LNCAP (cell line): ENCODE data around the gene TTC28.

Experiments used
- TF ChIP-seq, protein P1 (sequence below): fragments of 450-650 bp; IDR thresholded peaks from 2 replicates; pipeline ENCODE4 v1.5.1; 2017; ENCODE audit warnings: mild to moderate bottlenecking

Gene TTC28

DNA sequence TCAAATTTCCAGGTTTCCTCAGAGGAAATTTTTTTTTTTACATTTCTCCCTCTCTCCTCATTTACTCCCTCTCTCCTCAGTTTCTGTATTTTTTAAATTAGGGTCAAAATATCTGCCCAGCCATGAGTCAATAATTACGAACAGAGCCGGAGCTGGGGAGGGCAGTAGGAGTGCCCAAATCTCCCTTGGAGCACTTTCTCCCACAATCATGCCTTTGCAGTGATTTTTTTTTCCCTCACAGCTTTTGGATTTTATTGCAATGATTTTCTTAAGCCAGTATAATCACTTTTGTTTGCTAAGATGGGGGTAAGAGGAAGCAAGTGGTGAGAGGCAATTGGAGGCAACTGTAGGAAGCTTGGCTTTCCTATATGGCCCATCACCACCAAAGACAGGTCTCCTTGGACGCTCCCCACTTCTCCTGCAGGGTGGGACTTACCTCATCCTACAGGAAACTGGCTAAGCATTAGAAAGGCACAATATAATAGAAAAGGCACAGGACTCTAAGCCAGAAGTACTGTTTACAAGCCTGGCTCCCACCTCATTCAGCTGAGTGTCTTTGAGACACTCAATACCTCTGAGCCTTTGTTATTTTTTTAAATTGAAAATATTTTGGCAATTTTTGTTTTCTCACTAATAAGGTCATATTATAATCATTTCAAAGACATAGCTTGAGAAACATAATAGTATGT, 568.0 kb downstream of the TTC28 start:
- TF ChIP-seq, protein P1, sequence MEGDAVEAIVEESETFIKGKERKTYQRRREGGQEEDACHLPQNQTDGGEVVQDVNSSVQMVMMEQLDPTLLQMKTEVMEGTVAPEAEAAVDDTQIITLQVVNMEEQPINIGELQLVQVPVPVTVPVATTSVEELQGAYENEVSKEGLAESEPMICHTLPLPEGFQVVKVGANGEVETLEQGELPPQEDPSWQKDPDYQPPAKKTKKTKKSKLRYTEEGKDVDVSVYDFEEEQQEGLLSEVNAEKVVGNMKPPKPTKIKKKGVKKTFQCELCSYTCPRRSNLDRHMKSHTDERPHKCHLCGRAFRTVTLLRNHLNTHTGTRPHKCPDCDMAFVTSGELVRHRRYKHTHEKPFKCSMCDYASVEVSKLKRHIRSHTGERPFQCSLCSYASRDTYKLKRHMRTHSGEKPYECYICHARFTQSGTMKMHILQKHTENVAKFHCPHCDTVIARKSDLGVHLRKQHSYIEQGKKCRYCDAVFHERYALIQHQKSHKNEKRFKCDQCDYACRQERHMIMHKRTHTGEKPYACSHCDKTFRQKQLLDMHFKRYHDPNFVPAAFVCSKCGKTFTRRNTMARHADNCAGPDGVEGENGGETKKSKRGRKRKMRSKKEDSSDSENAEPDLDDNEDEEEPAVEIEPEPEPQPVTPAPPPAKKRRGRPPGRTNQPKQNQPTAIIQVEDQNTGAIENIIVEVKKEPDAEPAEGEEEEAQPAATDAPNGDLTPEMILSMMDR: no peak

DNA sequence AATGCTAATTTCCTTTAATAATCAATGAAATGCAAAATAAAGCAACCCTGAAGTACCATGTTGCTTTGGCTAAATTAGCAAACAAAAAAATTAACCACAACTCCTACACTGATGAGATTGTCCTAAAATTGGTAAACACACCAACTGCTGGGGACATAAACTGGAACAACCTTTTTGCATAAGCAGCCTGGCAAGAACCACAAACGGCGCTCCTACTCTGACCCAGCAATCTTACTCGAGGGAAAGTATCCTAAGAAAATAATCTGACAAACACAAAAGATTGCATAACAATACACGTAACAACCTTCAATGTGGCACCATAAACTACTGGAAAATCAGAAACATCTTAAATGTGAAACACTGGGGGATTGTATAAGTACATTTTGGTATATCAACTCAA, 570.8 kb downstream of the TTC28 start:
- TF ChIP-seq, protein P1: no peak

DNA sequence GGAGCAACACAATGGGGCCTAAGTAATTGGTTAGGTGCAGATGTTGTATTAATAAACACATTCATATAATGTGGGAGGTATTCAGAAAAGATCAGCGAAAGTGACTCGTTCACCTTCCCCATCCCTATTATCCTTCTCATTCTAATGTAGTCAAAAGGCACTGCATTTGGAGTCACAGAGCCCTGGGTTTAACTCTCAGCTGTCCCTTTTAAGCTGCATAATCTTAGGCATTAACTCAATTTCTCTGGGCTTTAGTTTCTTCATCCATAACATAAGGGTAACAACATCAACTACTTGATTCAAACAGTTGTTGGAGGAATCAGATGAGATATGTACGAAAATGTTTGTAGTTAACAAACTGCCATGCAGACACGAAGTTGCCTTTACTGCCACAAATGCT, 573.0 kb downstream of the TTC28 start:
- TF ChIP-seq, protein P1: no peak

DNA sequence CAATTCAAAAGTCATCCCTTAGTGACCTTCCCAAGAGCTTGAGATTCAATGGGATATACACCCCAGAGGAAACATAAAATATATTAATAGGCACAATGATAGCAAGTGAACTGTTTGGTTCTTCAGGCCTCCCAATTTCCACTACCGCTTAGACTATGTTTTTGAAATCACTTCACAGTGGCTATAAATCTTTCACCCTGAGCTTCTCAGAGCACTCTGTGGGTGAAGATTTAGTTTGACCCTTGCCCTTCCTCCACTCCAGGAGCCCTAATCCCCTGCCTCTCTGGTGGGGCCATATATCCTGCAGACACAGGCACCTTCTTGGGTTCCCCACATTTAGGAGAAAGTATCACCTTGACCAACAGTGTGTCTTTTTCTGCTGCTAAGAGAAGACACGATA, 573.7 kb downstream of the TTC28 start:
- TF ChIP-seq, protein P1: no peak

DNA sequence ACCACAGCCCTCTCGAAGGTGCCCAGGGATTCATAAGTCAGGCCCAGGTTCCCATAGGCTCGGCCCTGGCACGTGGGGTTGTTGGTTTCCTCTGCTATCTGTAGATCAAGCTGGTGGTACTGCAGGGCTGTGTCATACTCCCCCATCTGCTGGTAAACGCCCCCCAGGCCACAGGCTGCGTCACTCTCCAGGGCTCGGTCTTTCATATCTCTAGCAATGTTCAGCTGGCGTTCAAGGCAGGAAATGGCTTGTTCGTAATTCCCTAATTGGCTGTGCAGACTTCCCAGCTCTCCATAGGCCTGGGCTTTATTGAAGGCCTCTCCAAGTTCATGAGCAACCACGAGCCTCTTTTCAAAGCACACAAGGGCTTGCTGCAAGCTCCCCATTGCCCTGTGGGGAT, 574.2 kb downstream of the TTC28 start:
- TF ChIP-seq, protein P1: no peak

DNA sequence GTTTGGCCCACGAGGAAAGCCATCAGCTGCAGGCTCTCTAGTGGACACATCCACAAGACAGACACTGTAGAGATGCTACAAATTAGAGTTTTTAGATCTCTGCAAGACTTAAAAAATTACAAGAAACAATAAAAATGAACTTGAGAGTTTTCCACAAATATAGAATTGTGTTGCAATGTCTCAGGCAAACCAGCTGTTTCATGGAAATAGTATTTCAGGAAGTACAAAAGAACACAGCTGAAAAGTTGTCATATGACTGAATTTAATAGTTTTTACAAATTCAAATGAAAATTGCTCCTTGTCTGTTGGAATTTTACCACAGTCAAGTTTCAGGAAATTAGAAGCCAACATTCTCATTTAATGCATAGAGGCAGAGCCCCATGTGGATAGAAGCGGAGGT, 576.0 kb downstream of the TTC28 start:
- TF ChIP-seq, protein P1: no peak

DNA sequence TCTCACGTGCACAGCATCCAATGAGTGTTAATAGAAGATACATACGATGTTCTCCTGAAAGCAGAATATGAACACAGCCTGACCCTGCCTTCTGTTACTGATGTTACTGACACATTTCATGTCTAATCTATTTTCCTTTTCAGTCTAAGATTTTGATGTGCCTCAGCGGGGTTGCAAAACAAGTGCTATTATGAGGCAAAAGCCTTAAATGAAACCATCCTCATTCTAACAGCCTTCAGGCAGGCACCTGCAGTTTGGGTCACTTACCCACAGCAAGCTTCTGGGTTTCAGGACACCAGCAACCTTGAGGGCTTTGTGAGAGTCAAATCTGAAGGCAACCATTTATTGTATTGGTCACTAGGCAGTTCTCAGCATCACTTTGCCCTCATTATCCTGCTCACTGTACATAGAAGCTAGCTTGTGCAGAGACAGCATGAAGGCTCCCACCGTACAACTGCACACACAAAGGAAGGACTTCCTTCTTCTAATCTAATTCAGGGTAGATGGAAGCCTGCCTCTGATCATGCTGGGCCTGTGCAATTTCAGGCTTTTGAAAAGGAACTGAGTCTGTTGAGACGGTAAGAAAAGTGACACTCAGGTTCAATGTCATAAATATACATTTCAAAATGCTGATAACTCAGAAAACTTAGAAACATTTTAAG, 577.4 kb downstream of the TTC28 start:
- TF ChIP-seq, protein P1: no peak
